Activated naive CD4-positive, alpha-beta T cell treated with anti-CD3 and anti-CD28 coated beads, Interleukin-2, amount 50 U/mL, for 72 hours (primary cell): ENCODE data around the gene DNAJC5. TPM values are rescaled to one million over a fixed set of nuclear protein-coding genes. Genes with fewer than 3 reads are reported as not detected.

Experiments used
- ATAC-seq, 2 donors: fragments of 150-1000 bp; cut with Tn5 transposase; 2 replicates each; pipeline ENCODE4 v1.10.0; 2021; ENCODE audit warnings: mild to moderate bottlenecking in 2 of 2, moderate library complexity in 2 of 2
- DNase-seq, 2 donors: peaks; one replicate each; pipeline ENCODE4 v3.0.0; 2021 to 2022; ENCODE audit warnings: low spot score in 2 of 2
- H3K27ac Mint-ChIP-seq, 2 donors: one replicate each; pipeline ENCODE4 v1.8.0; 2022; ENCODE audit warnings: mild to moderate bottlenecking in 2 of 2, mixed read lengths in 2 of 2
- H3K36me3 Mint-ChIP-seq, 2 donors: one replicate each; pipeline ENCODE4 v1.8.0; 2022; ENCODE audit warnings: mixed read lengths in 2 of 2
- H3K9me3 Mint-ChIP-seq, 2 donors: one replicate each; pipeline ENCODE4 v1.8.0; 2022; ENCODE audit warnings: mixed read lengths in 2 of 2
- total RNA-seq, 2 donors: library from RNA; stranded (reverse); gene quantifications; one replicate each; pipeline ENCODE4 v1.2.3, GENCODE V29; 2022

DNAJC5 gene
- total RNA-seq, 2 donors from 2014 or later, result 30.7 to 41.9 TPM

- peaks cover 4 to 6% of the 10 kb centered on the region in 2 donors for H3K36me3 Mint-ChIP-seq
- H3K9me3 Mint-ChIP-seq, result no peaks in the 10 kb centered on the region
- DNase-seq (no peak), ATAC-seq (no peak)
- H3K27ac Mint-ChIP-seq, result no peak overlapping the region
These were observed 55.9 kb downstream of the DNAJC5 start for GRCh38 chr20:63950701-63951397.

- peaks cover 4 to 6% of the 10 kb centered on the region in 2 donors for H3K36me3 Mint-ChIP-seq
- no peaks in the 10 kb centered on the region for H3K9me3 Mint-ChIP-seq
- H3K27ac Mint-ChIP-seq, result no peak overlapping the region
- DNase-seq (no peak), ATAC-seq (no peak)
These were observed 56.7 kb downstream of the DNAJC5 start for GRCh38 chr20:63951398-63952209.

GRCh38 chr20:63952210-63952535 is 57.2 kb downstream of the DNAJC5 start:
- H3K9me3 Mint-ChIP-seq, result no peaks in the 10 kb centered on the region
- H3K27ac Mint-ChIP-seq, result no peak overlapping the region
- H3K36me3 Mint-ChIP-seq, result peaks cover 4 to 6% of the 10 kb centered on the region in 2 donors
- ATAC-seq, result no peak
- no peak for DNase-seq

GRCh38 chr20:63952769-63953168 is 57.8 kb downstream of the DNAJC5 start:
- peak overlapping the region; percentile 29 to 79 for H3K27ac Mint-ChIP-seq
- ATAC-seq, result no peak
- DNase-seq, result no peak
- no peaks in the 10 kb centered on the region for H3K9me3 Mint-ChIP-seq
- H3K36me3 Mint-ChIP-seq, result peaks cover 4 to 6% of the 10 kb centered on the region in 2 donors

GRCh38 chr20:63953764-63954429 is 59.0 kb downstream of the DNAJC5 start:
- DNase-seq (no peak), ATAC-seq (no peak)
- Mint-ChIP-seq H3K36me3 (peaks cover 0 to 4% of the 10 kb centered on the region in 2 donors), H3K9me3 (no peaks in the 10 kb centered on the region), H3K27ac (peak overlapping the region; percentile 79 to 84)

- Mint-ChIP-seq H3K9me3 (no peaks in the 10 kb centered on the region), H3K36me3 (peaks cover 0 to 4% of the 10 kb centered on the region in 2 donors), H3K27ac (peak overlapping the region in 1 of 2 donors; percentile 79)
- DNase-seq (peak in 1 of 2 donors; percentile 53), ATAC-seq (peak; percentile 11 to 14)
These were observed 60.4 kb downstream of the DNAJC5 start for GRCh38 chr20:63955281-63955826.

GRCh38 chr20:63955827-63956663 is 61.1 kb downstream of the DNAJC5 start, which contains the start of gene UCKL1:
Gene UCKL1 (minus strand): TSS chr20:63956416. CDS start chr20:63956372, 44 bp downstream.
- H3K36me3 Mint-ChIP-seq, result peaks cover 0 to 4% of the 10 kb centered on the region in 2 donors
- H3K9me3 Mint-ChIP-seq, result no peaks in the 10 kb centered on the region
- peak within 1 kb of the TSS; percentile 79 to 88 for H3K27ac Mint-ChIP-seq
- DNase-seq (peak; percentile 88 to 91), ATAC-seq (peak; percentile 73 to 82)

GRCh38 chr20:63956664-63957003 is 61.7 kb downstream of the DNAJC5 start:
- Mint-ChIP-seq H3K27ac (peak overlapping the region; percentile 65 to 79), H3K9me3 (no peaks in the 10 kb centered on the region), H3K36me3 (peaks cover 0 to 4% of the 10 kb centered on the region in 2 donors)
- peak in 1 of 2 donors; percentile 44 for DNase-seq
- peak; percentile 17 to 18 for ATAC-seq

- peak; percentile 71 to 85 for DNase-seq
- peak; percentile 67 to 76 for ATAC-seq
- no peaks in the 10 kb centered on the region for H3K9me3 Mint-ChIP-seq
- H3K36me3 Mint-ChIP-seq, result peaks cover 0 to 4% of the 10 kb centered on the region in 2 donors
- H3K27ac Mint-ChIP-seq, result peak overlapping the region; percentile 79 to 88
These were observed 62.2 kb downstream of the DNAJC5 start for GRCh38 chr20:63957004-63957689.

- ATAC-seq, result no peak
- DNase-seq, result no peak
- Mint-ChIP-seq H3K36me3 (peaks cover 0 to 4% of the 10 kb centered on the region in 2 donors), H3K27ac (peak overlapping the region; percentile 79 to 88), H3K9me3 (no peaks in the 10 kb centered on the region)
These were observed 62.9 kb downstream of the DNAJC5 start for GRCh38 chr20:63957690-63958441.

- H3K9me3 Mint-ChIP-seq, result no peaks in the 10 kb centered on the region
- peak overlapping the region; percentile 79 to 84 for H3K27ac Mint-ChIP-seq
- DNase-seq, result no peak
- H3K36me3 Mint-ChIP-seq, result peaks cover 0 to 4% of the 10 kb centered on the region in 2 donors
- no peak for ATAC-seq
These were observed 63.5 kb downstream of the DNAJC5 start for GRCh38 chr20:63958471-63958870.

GRCh38 chr20:63958964-63959698 is 64.2 kb downstream of the DNAJC5 start:
- Mint-ChIP-seq H3K27ac (peak overlapping the region; percentile 79 to 84), H3K9me3 (no peaks in the 10 kb centered on the region), H3K36me3 (peaks cover 0 to 3% of the 10 kb centered on the region in 2 donors)
- DNase-seq (no peak), ATAC-seq (no peak)

- Mint-ChIP-seq H3K9me3 (no peaks in the 10 kb centered on the region), H3K27ac (peak overlapping the region in 1 of 2 donors; percentile 79), H3K36me3 (no peaks in the 10 kb centered on the region)
- DNase-seq (no peak), ATAC-seq (no peak)
These were observed 64.8 kb downstream of the DNAJC5 start for GRCh38 chr20:63959699-63960075.
